Ishikawa (cell line): ENCODE data around the gene UTY.

ENCODE experiments used
- CEBPB ChIP-seq: IDR thresholded peaks from 2 replicates; pipeline ENCODE4 v1.6.1; 2012
- CREB1 ChIP-seq: IDR thresholded peaks from 2 replicates; pipeline ENCODE4 v1.6.1; 2012; ENCODE audit warnings: low read depth
- EGR1 ChIP-seq: IDR thresholded peaks from 2 replicates; pipeline ENCODE4 v1.6.1; 2012
- EP300 ChIP-seq: IDR thresholded peaks from 2 replicates; pipeline ENCODE4 v1.6.1; 2012; ENCODE audit warnings: borderline replicate concordance
- FOXM1 ChIP-seq: IDR thresholded peaks from 2 replicates; pipeline ENCODE4 v1.6.1; 2012; ENCODE audit warnings: low read depth, borderline replicate concordance
- MAX ChIP-seq: IDR thresholded peaks from 2 replicates; pipeline ENCODE4 v1.6.1; 2012
- NFIC ChIP-seq: IDR thresholded peaks from 2 replicates; pipeline ENCODE4 v1.6.1; 2012
- RAD21 ChIP-seq: IDR thresholded peaks from 2 replicates; pipeline ENCODE4 v1.6.1; 2012; ENCODE audit warnings: low read depth
- REST ChIP-seq: IDR thresholded peaks from 2 replicates; pipeline ENCODE4 v1.6.1; 2012; ENCODE audit warnings: low read depth, mild to moderate bottlenecking
- TAF1 ChIP-seq: IDR thresholded peaks from 2 replicates; pipeline ENCODE4 v1.6.1; 2012; ENCODE audit warnings: low read depth, mild to moderate bottlenecking
- TCF12 ChIP-seq: IDR thresholded peaks from 2 replicates; pipeline ENCODE4 v1.6.1; 2012; ENCODE audit warnings: low read depth
- TEAD4 ChIP-seq: IDR thresholded peaks from 2 replicates; pipeline ENCODE4 v1.6.1; 2012
- USF1 ChIP-seq: IDR thresholded peaks from 2 replicates; pipeline ENCODE4 v1.6.1; 2012
- YY1 ChIP-seq: IDR thresholded peaks from 2 replicates; pipeline ENCODE4 v1.6.1; 2012; ENCODE audit warnings: low read depth
- ZBTB7A ChIP-seq: IDR thresholded peaks from 2 replicates; pipeline ENCODE4 v1.6.1; 2012; ENCODE audit warnings: low read depth

The UTY gene

DNA sequence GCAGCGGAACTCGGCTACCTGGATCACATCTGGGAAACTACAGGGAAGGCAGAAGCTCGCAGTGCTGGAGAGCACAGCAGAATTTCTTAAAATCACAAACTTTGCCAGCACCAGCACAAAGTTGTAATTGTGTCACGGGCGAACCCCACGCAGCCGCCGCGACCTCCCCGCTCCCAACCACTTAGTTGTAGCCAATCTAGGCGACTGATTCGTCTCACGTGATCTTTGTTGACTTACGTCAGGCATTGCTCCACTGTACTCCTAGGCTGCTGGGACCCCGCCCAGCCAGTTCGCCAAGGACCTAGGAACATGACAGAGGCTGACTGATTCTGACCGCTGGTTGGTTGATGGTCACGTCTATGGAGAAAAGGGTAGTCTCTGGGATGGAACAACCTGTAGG lies at the start of gene UTY:
TSS of gene UTY (minus strand) at position 206 of the 400 bp plus-strand sequence. CDS start 368 bp downstream, outside the sequence.
- TF ChIP-seq TEAD4 (no peak), REST (no peak), YY1 (no peak), TCF12 (no peak), TAF1 (no peak), RAD21 (no peak), CREB1 (no peak), CEBPB (no peak), NFIC (no peak), FOXM1 (no peak), USF1 (no peak), ZBTB7A (no peak), EGR1 (no peak), MAX (no peak), EP300 (no peak)

GRCh38 chrY:13520474-13520873 lies 40.6 kb upstream of the UTY start:
- TF ChIP-seq MAX: no peak
- TF ChIP-seq REST: no peak
- no peak for TF ChIP-seq USF1
- TF ChIP-seq TCF12: no peak
- TF ChIP-seq EP300: no peak
- TF ChIP-seq TAF1: no peak
- TF ChIP-seq CEBPB: no peak
- no peak for TF ChIP-seq RAD21
- no peak for TF ChIP-seq NFIC
- no peak for TF ChIP-seq CREB1
- TF ChIP-seq FOXM1: no peak
- no peak for TF ChIP-seq TEAD4
- no peak for TF ChIP-seq YY1
- TF ChIP-seq ZBTB7A: no peak
- TF ChIP-seq EGR1: no peak

- TF ChIP-seq CREB1 (no peak), FOXM1 (no peak), CEBPB (no peak), MAX (no peak), NFIC (no peak), YY1 (no peak), TAF1 (no peak), TEAD4 (no peak), ZBTB7A (no peak), RAD21 (no peak), TCF12 (no peak), USF1 (no peak), EP300 (no peak), EGR1 (no peak), REST (no peak)
These were observed 21.4 kb upstream of the UTY start for GRCh38 chrY:13501215-13501614.
